GM23248 (cell line): ENCODE data around the gene PMPCA.

ENCODE experiments used
- EZH2 ChIP-seq: fragments of 200-600 bp; sonication (generic); IDR thresholded peaks from 2 replicates; pipeline ENCODE4 v1.6.1; 2018; ENCODE audit warnings: antibody characterized with exemption, mild to moderate bottlenecking; ENCODE audit not compliant: insufficient read depth, poor library complexity, severe bottlenecking
- EZH2phosphoT487 ChIP-seq: fragments of 200-600 bp; sonication (generic); IDR thresholded peaks from 2 replicates; pipeline ENCODE4 v1.6.1; 2018; ENCODE audit warnings: antibody characterized with exemption, moderate library complexity, mild to moderate bottlenecking, low read depth; ENCODE audit not compliant: insufficient read depth

GRCh38 chr9:136395020-136395340 lies 15.5 kb upstream of the PMPCA start:
- TF ChIP-seq EZH2 (no peak), EZH2phosphoT487 (no peak)
